Neuronal stem cell (in vitro differentiated cells): ENCODE measurements around the gene MGMT.

Experiments used
- DNase-seq: peaks from one replicate; pipeline ENCODE4 v3.0.0-alpha.2; 2013; ENCODE audit warnings: low spot score
- H2AFZ ChIP-seq: one replicate; pipeline ENCODE4 v1.6.1; 2013; ENCODE audit warnings: mild to moderate bottlenecking, low read length, inconsistent platforms
- H2AK5ac ChIP-seq: 2 replicates; pipeline ENCODE4 v1.6.1; 2013; ENCODE audit warnings: low read depth, mild to moderate bottlenecking, inconsistent platforms, low read length, moderate library complexity, mixed read lengths
- H2BK120ac ChIP-seq: 2 replicates; pipeline ENCODE4 v1.6.1; 2013; ENCODE audit warnings: low read depth, mild to moderate bottlenecking, inconsistent platforms, low read length, moderate library complexity, mixed read lengths
- H2BK12ac ChIP-seq: one replicate; pipeline ENCODE4 v1.6.1; 2013; ENCODE audit warnings: low read length, inconsistent platforms
- H2BK15ac ChIP-seq: 2 replicates; pipeline ENCODE4 v1.6.1; 2013; ENCODE audit warnings: mild to moderate bottlenecking, low read length, inconsistent platforms, mixed read lengths
- H2BK5ac ChIP-seq: one replicate; pipeline ENCODE4 v1.6.1; 2013; ENCODE audit warnings: inconsistent platforms, mild to moderate bottlenecking, low read length, moderate library complexity
- H3K14ac ChIP-seq: one replicate; pipeline ENCODE4 v1.6.1; 2013; ENCODE audit warnings: low read length, inconsistent platforms
- H3K18ac ChIP-seq: 2 replicates; pipeline ENCODE4 v1.6.1; 2013; ENCODE audit warnings: low read length, inconsistent platforms
- H3K23ac ChIP-seq: 2 replicates; pipeline ENCODE4 v1.6.1; 2013; ENCODE audit warnings: low read depth, mild to moderate bottlenecking, mixed read lengths, low read length, inconsistent platforms; ENCODE audit not compliant: poor library complexity
- H3K27ac ChIP-seq: replicated peaks from 3 replicates; pipeline ENCODE4 v1.5.1; 2013; ENCODE audit warnings: low read length, inconsistent platforms
- H3K27me3 ChIP-seq, 3 experiments: 2 replicates each; pipeline ENCODE4 v1.6.1; 2013; ENCODE audit warnings: low read length in 3 of 3, mild to moderate bottlenecking in 2 of 3, inconsistent platforms in 1 of 3, low read depth in 1 of 3, mixed read lengths in 1 of 3, moderate library complexity in 1 of 3; ENCODE audit not compliant: control insufficient read depth in 3 of 3, insufficient read depth in 3 of 3
- H3K36me3 ChIP-seq, 2 donors: replicated peaks in 1 of 2; 2 replicates each; pipeline ENCODE4 v1.6.1; 2013; ENCODE audit warnings: low read length in 2 of 2; ENCODE audit not compliant: control insufficient read depth in 2 of 2, insufficient read depth in 2 of 2
- H3K4ac ChIP-seq: 2 replicates; pipeline ENCODE4 v1.6.1; 2013; ENCODE audit warnings: inconsistent platforms, mild to moderate bottlenecking, low read length, moderate library complexity
- H3K4me1 ChIP-seq, 2 donors: 1 replicate in 1 of 2; 2 replicates in 1 of 2; pipeline ENCODE4 v1.6.1; 2013; ENCODE audit warnings: low read length in 2 of 2, low read depth in 1 of 2; ENCODE audit not compliant: control insufficient read depth in 2 of 2, insufficient read depth in 1 of 2
- H3K4me2 ChIP-seq: one replicate; pipeline ENCODE4 v1.6.1; 2013; ENCODE audit warnings: mild to moderate bottlenecking, low read length, inconsistent platforms; ENCODE audit not compliant: insufficient read depth, poor library complexity, severe bottlenecking
- H3K4me3 ChIP-seq, 2 donors: 2 replicates each; pipeline ENCODE4 v1.5.1; 2013; ENCODE audit warnings: low read length in 2 of 2, mild to moderate bottlenecking in 2 of 2, inconsistent platforms in 1 of 2, moderate library complexity in 1 of 2
- H3K79me1 ChIP-seq: one replicate; pipeline ENCODE4 v1.6.1; 2013; ENCODE audit warnings: low read depth, mild to moderate bottlenecking, inconsistent platforms, low read length, moderate library complexity
- H3K9ac ChIP-seq: one replicate; pipeline ENCODE4 v1.6.1; 2013; ENCODE audit warnings: mild to moderate bottlenecking, low read depth, low read length, inconsistent platforms; ENCODE audit not compliant: poor library complexity
- H3K9me3 ChIP-seq, 2 donors: replicated peaks in 1 of 2; 2 replicates each; pipeline versions ENCODE3 to v1.6.1; 2013; ENCODE audit warnings: low read length in 2 of 2, mild to moderate bottlenecking in 2 of 2, inconsistent platforms in 1 of 2, low read depth in 1 of 2, mixed read lengths in 1 of 2, moderate library complexity in 1 of 2; ENCODE audit not compliant: control insufficient read depth in 2 of 2, insufficient read depth in 1 of 2
- H4K8ac ChIP-seq: one replicate; pipeline ENCODE4 v1.6.1; 2013; ENCODE audit warnings: low read depth, mild to moderate bottlenecking, inconsistent platforms, low read length, moderate library complexity
- H4K91ac ChIP-seq: one replicate; pipeline ENCODE4 v1.6.1; 2013; ENCODE audit warnings: low read length, low read depth, mild to moderate bottlenecking, inconsistent platforms; ENCODE audit not compliant: poor library complexity
- WGBS, 2 donors: extraction: QIAGEN DNeasy Blood & Tissue Kit; methylation state at CpG; one replicate each; pipeline ENCODE4 v1.1.7; 2013; ENCODE audit warnings: missing lambda C conversion rate in 2 of 2, mixed read lengths in 1 of 2; ENCODE audit not compliant: insufficient read length in 2 of 2, insufficient replicate concordance in 1 of 2; ENCODE audit errors: extremely low coverage in 2 of 2; 5-methylcytosine and 5-hydroxymethylcytosine counted together

MGMT gene

DNA sequence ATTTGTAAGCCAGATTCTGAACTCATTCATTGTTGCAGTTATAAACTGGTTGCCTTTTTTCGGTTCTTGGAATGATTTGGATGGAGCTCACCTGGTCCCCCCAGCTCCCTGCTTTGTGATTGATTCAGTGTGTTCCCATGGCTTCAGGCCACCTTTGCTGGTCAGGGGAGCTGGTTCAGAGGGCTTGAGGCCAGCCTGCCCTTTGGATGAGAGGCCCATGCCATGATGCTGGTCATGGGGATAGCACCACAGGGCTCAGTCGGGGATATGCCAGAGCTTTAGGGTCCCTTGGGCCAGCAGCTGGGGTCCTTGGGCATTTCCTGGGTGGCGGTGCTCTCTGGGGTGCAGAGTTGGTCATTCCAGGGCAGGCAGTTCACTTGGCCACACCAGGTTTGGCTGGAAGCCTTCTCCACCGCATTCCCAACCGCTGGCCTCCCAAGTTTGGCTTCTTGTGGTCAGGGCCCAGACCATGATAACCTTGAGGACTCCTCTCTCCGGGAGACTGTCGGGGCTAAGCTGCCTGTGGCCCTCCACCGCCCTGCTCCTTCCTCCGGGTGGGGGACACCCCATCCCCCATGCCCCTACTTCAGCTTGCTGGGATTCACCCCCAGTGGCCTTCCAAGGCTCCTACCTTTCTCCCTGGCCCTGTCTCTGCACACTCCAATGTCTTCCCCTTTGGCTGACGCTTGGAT is 65.1 kb downstream of the MGMT start:
- Histone ChIP-seq H3K36me3 (no peaks in the 10 kb centered on the region), H3K23ac (no peak overlapping the region), H3K4me2 (no peak overlapping the region), H2BK120ac (no peak overlapping the region), H4K91ac (peak overlapping the region; percentile 68), H3K4ac (no peak overlapping the region), H3K27me3 (no peaks in the 10 kb centered on the region), H3K27ac (no peak overlapping the region), H3K79me1 (no peaks in the 10 kb centered on the region), H4K8ac (no peak overlapping the region), H2BK15ac (peak overlapping the region; percentile 8), H3K14ac (no peak overlapping the region), H3K18ac (peak overlapping the region; percentile 78), H2BK12ac (peak overlapping the region; percentile 95), H2AK5ac (peak overlapping the region; percentile 72), H3K9me3 (no peaks in the 10 kb centered on the region), H2AFZ (no peak overlapping the region), H2BK5ac (peak overlapping the region; percentile 69), H3K4me1 (peaks cover 0 to 14% of the 10 kb centered on the region in 2 donors), H3K9ac (no peak overlapping the region), H3K4me3 (no peak overlapping the region)
- DNase-seq: no peak
- no CpG with 5 or more reads among the region's 10 CpGs for WGBS, 2 donors

DNA sequence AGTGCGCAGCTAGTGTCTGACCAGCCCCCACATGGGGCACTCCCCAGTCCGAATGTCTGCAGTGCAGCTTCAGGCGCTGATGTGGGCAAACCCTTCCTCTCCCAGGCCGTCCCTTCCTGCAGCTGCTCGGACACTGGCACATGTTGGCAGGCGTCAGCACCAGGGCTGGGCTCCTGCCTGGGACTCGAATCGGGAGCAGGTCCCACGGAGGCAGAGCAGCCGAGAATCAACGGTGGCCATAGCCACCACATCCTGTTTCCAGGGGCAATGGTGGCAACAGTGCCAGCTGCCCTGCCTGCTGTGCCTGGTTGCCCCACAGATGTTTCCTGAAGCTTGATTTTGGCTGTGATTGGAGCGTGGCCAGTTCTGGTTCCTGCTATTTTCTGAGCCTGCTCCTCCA is 65.8 kb downstream of the MGMT start:
- Histone ChIP-seq H3K9me3 (no peaks in the 10 kb centered on the region), H3K79me1 (no peaks in the 10 kb centered on the region), H2BK120ac (peak overlapping the region; percentile 77), H2BK5ac (peak overlapping the region; percentile 29), H3K27ac (no peak overlapping the region), H3K27me3 (no peaks in the 10 kb centered on the region), H2AK5ac (peak overlapping the region; percentile 72), H3K23ac (no peak overlapping the region), H4K91ac (peak overlapping the region; percentile 68), H3K4me3 (no peak overlapping the region), H3K4me1 (peaks cover 0 to 14% of the 10 kb centered on the region in 2 donors), H2AFZ (no peak overlapping the region), H3K4ac (no peak overlapping the region), H3K4me2 (no peak overlapping the region), H2BK12ac (peak overlapping the region; percentile 95), H4K8ac (no peak overlapping the region), H3K36me3 (no peaks in the 10 kb centered on the region), H2BK15ac (peak overlapping the region; percentile 80), H3K9ac (no peak overlapping the region), H3K14ac (peak overlapping the region; percentile 9), H3K18ac (peak overlapping the region; percentile 88)
- WGBS, 2 donors: no CpG with 5 or more reads among the region's 12 CpGs
- no peak for DNase-seq

DNA sequence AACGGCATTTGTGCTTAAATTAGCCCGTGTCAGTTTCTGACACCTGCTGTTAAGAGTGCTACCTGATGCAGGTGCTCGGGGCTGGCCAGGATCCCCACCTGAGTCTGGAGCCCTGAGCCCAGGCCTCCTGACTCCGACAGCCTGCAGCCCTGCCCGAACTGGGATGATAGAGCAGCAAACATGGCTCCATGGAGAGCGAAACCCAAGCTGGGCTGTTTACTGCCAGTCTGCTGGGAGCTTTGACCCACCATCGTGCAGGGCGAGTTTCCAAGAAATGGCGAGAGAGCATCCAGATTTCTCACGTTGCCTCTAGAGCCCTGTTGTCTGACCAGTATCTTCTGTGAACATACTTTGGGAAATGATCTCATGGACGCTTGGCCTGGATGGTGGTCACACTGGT is 66.2 kb downstream of the MGMT start:
- H3K27me3 ChIP-seq: no peaks in the 10 kb centered on the region
- H3K4me3 ChIP-seq: no peak overlapping the region
- DNase-seq: no peak
- H3K36me3 ChIP-seq: no peaks in the 10 kb centered on the region
- no peak overlapping the region for H3K14ac ChIP-seq
- H2AK5ac ChIP-seq: peak overlapping the region; percentile 92
- peaks cover 0 to 14% of the 10 kb centered on the region in 2 donors for H3K4me1 ChIP-seq
- H3K27ac ChIP-seq: no peak overlapping the region
- H3K9ac ChIP-seq: no peak overlapping the region
- H2BK120ac ChIP-seq: no peak overlapping the region
- H3K4ac ChIP-seq: no peak overlapping the region
- no peaks in the 10 kb centered on the region for H3K79me1 ChIP-seq
- no peak overlapping the region for H2AFZ ChIP-seq
- H2BK12ac ChIP-seq: no peak overlapping the region
- H3K18ac ChIP-seq: peak overlapping the region; percentile 88
- no peaks in the 10 kb centered on the region for H3K9me3 ChIP-seq
- no CpG with 5 or more reads among the region's 11 CpGs for WGBS, 2 donors
- no peak overlapping the region for H3K23ac ChIP-seq
- no peak overlapping the region for H4K91ac ChIP-seq
- no peak overlapping the region for H3K4me2 ChIP-seq
- H2BK15ac ChIP-seq: peak overlapping the region; percentile 80
- peak overlapping the region; percentile 29 for H2BK5ac ChIP-seq
- H4K8ac ChIP-seq: no peak overlapping the region

DNA sequence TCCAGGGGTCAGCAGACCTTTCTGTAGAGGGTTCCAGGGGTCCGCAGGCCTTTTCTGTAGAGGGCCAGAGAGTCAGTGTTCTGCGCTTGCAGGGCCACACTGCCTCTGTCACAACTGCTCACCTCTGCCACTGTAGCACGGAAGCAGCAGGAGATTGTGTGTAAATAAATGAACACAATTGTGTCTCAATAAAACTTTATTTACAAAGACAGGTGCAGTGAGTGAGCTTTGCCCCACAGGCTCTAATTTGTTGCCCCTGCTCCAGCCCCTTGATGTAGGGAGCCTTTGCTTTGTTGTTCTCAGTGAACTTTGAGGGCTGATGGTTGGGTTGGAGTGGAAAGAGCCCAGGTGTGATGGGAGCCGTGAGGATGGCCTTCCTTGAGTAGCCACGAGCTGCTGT is 67.8 kb downstream of the MGMT start:
- H3K9ac ChIP-seq: no peak overlapping the region
- no peak overlapping the region for H2BK15ac ChIP-seq
- H3K4me3 ChIP-seq: no peak overlapping the region
- H3K4me1 ChIP-seq: peaks cover 0 to 14% of the 10 kb centered on the region in 2 donors
- no peak overlapping the region for H4K8ac ChIP-seq
- H3K4ac ChIP-seq: no peak overlapping the region
- H3K9me3 ChIP-seq: no peaks in the 10 kb centered on the region
- H3K18ac ChIP-seq: no peak overlapping the region
- H3K4me2 ChIP-seq: no peak overlapping the region
- no peak overlapping the region for H3K14ac ChIP-seq
- no peak overlapping the region for H3K27ac ChIP-seq
- H2AK5ac ChIP-seq: peak overlapping the region; percentile 6
- no peak overlapping the region for H2BK12ac ChIP-seq
- H3K79me1 ChIP-seq: no peaks in the 10 kb centered on the region
- no peak overlapping the region for H4K91ac ChIP-seq
- H3K27me3 ChIP-seq: no peaks in the 10 kb centered on the region
- no peak for DNase-seq
- no peak overlapping the region for H3K23ac ChIP-seq
- no peaks in the 10 kb centered on the region for H3K36me3 ChIP-seq
- H2AFZ ChIP-seq: no peak overlapping the region
- no peak overlapping the region for H2BK5ac ChIP-seq
- no peak overlapping the region for H2BK120ac ChIP-seq
- no CpG with 5 or more reads among the region's 5 CpGs for WGBS, 2 donors
